Activated naive CD4-positive, alpha-beta T cell treated with anti-CD3 and anti-CD28 coated beads, Interleukin-2, amount 50 U/mL, for 16 hours (primary cell): ENCODE measurements around the gene MRPL34.

ENCODE experiments used
- DNase-seq: peaks from one replicate; pipeline ENCODE4 v3.0.0-alpha.2; 2020

Gene MRPL34

DNA sequence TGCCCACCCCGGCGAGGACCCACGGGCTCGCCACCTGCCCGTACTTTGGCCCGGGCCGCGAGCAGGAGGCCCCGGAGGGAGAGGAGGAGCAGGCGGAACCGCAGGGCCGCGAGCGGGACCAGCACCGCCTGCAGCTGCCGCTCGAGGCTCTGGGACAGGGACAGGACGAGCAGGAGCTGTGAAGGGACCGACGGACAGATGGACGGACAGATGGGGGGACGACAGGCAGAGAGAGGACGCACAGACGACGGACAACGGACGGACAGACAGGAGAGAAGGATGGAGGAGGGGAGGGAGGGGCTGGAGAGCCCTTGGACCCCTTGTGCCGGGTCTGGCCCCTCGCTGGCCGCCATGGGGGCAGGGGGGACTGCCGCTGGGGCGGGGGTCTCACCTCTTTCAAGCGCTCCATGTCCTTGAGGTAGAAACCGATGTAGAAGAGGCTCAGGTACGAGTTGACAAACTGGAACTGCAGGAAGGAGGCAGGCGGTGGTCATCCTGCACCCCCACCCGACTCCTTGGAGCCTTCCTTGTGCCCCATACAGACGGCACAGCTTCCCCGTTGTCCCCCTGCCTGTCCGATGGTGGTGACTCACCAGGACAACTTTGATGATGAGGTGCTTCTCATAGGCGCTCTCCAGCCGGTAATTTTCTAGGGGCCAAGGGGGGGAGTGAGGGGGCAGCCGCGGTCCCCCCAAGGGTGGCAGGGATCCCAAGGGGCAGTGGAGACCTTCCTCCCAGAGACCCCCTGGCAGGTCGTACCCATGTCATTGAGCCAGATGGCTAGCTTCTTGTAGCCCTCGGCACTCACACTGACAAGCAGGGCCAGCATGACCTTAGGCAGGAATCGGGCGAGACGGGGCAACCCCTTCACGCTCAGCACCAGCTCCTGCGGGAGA, 23.9 kb downstream of the MRPL34 start:
- no peak for DNase-seq

DNA sequence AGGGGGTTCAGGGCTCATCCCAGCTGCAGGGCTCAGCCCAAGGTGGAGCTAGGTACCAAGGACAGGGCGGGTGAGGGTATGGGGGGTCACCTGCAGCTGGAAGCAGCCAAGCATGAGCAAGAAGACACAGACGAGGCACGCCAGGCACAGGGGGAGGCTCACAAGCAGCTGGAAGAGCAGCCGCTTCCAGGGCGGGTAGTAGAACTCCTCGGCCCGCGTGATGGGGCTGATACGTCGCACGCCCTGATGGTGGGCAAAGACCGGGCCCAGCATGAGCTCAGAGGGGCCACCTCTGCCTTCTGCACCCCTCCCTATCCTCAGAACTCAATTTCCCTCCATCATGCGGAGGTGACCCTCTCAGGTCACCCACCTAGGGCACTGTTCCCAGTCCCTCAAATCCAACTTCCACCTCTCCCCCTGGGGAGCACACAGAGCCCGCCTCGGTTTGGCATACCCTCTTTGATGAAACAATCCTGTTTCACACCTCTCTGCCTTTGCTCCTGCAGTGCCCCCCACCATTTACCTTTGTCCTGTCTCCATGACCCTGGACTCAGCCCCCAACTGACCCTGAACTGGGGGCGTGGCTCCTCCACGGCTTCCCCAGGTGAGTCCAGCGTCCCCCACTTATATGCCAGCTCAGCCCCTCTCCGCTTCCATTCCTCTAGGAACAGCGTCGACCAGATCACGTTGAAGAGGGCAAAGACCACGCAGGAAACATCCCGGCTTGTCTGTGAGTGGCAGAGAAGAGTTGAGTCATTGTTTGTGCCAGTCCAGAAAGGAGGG, 24.8 kb downstream of the MRPL34 start:
- DNase-seq = no peak

- DNase-seq = no peak
These were observed 25.4 kb downstream of the MRPL34 start for GRCh38 chr19:17331045-17331558.

- DNase-seq = no peak
These were observed 26.6 kb downstream of the MRPL34 start for GRCh38 chr19:17332360-17332676.

GRCh38 chr19:17332677-17333581, 27.3 kb downstream of the MRPL34 start:
- DNase-seq = peak; percentile 59

- peak; percentile 80 for DNase-seq
These were observed 28.1 kb downstream of the MRPL34 start for GRCh38 chr19:17333611-17334413.

DNA sequence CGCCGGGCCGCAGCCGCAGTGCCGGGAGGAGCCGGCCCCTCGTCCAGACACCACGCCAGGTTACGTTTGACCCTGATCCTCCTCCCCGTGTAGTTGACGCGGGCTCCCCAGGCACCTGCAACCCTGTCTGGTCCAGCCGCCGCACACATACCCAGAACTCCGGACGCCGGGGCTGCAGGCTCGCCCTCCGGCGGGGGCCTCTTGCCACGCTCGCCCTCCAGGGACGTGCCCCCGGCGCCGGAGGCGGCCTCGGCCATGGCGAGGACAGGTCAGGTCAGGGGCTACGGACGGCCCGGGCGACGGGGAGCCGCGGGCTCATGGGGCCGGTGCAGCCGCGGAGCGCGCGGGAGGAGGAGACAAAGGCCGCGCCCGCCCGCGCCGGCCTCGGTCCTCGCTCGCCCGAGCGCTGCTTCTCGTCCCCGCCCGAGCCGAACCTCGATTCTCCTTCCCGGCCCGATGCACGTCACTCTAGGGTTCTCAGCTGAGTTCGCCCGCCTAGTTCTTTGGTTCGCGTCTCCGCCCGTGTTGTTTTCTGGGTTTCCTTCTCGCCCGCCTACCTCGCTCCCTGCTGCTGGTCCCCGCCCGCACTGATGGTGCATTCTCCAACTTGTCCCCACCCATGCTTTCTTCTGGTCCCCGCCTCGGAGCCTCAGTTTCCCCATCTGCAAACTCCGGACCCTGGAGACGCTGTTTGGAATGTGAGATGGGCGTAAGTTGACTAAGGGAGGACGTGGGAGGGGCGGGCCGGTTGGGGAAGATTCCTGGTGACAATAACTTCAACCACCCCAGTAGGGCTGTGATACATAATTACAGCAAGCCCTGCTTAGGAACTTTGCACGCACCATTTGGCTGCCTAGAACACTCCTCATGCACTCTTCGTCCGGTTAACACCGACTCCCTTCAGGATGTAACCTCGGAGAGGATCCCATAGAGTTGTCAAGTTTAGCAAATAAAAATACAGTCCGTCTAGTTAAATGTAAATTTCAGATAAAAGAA, 29.0 kb downstream of the MRPL34 start, which contains the start of gene ANO8:
Gene ANO8, minus strand, starts transcription at position 442 of the 996 bp plus-strand sequence. Its CDS starts 185 bp downstream, at position 257.
- DNase-seq = peak; percentile 97

DNA sequence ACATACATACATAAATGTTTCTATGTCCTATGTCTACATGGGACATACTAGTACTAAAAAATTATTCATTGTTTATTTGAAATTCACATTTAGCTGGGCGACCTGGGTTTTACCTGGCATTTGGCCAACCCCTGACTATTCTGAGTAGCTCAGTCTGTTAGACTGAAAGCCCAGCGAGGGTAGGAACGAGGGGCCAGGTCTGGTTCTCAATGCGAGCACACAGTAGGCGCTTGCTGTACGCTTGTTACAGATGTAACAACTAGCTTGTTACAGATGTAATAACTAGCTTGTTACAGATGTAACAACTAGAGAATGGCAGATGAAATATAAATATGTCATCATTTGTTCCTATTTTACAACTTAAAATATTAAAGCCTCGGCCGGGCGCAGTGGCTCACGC, 29.9 kb downstream of the MRPL34 start:
- DNase-seq = no peak

GRCh38 chr19:17336872-17337674, 31.4 kb downstream of the MRPL34 start, which contains the start of gene GTPBP3:
GTPBP3 (plus strand) TSS chr19:17337553; CDS start chr19:17337612, 59 bp downstream.
- peak; percentile 98 for DNase-seq

DNA sequence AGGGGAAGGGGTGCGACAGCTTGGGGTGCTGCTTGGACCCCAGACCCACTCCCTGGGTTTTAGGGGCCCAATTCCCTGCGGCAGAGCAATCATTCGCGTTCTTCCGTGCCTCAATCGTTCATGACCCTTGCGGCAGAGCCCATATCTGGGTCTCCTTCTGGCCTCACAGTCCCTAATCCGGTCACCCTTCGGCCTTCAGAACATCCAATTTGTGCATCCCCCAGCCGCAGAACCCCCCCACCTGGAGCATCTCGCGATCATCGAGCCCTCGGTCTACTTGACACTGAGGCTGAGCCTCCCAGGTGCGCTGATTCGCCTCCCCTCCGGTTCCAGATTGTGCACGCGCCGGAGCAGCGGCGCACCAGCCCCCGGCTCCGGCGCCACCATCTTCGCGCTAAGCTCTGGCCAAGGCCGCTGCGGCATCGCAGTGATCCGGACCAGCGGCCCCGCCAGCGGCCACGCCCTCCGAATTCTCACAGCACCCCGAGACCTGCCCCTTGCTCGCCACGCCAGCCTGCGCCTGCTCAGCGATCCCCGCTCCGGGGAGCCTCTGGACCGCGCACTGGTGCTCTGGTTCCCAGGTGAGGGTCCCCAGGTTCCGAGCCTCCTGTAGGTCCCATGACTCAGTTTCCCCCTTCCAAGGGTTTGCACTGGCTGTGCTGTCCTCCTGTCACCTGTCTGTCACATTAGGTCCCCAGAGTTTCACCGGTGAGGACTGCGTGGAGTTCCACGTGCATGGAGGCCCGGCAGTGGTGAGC, 32.2 kb downstream of the MRPL34 start:
- DNase-seq = peak; percentile 47

DNA sequence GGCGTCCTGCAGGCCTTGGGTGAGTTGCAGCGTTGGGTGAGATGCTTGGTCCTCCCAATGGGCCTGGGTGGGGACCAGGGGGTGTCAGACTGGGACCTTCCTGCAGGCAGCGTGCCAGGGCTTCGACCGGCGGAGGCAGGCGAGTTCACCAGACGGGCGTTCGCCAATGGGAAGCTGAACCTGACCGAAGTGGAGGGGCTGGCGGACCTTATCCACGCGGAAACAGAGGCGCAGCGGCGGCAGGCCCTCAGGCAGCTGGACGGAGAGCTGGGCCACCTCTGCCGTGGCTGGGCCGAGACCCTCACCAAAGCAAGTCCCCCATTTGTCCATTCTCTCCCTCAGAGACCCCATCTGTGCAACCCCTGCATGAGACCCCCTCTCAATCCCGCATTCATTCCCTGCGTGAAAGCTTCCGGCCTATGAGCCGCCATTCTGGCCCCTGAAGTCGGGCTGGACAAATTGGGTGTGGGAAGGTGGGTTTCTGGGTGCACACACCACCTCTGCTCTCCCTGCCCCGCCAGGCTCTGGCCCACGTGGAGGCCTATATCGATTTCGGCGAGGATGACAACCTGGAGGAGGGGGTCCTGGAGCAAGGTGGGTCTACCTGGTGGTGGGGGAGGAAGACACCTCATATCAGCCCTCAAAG, 32.9 kb downstream of the MRPL34 start:
- no peak for DNase-seq

- DNase-seq = peak; percentile 50
These were observed 33.5 kb downstream of the MRPL34 start for GRCh38 chr19:17339088-17339741.

DNA sequence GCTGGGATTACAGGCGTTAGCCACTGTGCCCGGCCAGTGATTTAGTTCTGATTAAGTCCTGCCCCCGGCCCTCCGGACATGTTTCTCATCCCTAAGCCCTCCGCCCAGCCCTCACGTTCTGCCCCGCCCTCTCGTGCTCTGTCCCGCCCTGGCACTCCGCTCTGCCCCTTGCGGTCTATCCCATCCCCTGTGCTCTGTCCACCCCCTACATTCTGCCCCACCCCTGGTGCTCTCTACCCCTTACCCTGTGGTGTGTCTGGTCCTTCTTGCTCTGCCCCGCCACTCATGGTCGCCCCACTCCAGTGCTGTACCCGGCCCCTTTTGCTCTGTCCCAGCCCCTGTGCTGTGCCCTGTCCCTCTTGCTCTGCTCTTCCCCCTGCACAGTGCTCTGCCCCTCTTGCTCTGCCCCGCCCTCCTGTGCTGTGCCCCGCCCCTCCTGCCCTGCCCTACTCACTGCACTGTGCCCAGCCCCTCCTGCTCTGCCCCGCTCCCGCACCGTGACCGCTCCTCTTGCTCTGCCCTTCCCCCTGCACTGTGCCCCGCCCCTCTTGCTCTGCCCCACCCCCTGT, 34.7 kb downstream of the MRPL34 start:
- DNase-seq = no peak

DNA sequence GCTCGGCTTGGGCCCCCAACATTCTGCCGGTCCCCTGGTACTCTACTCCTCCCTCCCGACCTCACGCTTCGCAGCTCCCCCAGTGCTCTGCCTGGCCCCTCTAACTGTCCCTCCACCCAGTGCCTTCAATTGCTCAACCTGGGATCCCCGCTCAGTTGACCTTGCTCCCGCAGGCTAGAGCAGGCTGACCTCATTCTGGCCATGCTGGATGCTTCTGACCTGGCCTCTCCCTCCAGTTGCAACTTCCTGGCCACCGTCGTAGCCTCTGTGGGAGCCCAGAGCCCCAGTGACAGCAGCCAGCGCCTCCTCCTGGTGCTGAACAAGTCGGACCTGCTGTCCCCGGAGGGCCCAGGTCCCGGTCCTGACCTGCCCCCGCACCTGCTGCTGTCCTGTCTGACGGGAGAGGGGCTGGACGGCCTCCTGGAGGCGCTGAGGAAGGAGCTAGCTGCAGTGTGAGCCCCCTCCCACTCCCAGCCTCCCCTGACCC, 35.2 kb downstream of the MRPL34 start:
- no peak for DNase-seq

- DNase-seq = no peak
These were observed 35.7 kb downstream of the MRPL34 start for GRCh38 chr19:17341386-17341785.

DNA sequence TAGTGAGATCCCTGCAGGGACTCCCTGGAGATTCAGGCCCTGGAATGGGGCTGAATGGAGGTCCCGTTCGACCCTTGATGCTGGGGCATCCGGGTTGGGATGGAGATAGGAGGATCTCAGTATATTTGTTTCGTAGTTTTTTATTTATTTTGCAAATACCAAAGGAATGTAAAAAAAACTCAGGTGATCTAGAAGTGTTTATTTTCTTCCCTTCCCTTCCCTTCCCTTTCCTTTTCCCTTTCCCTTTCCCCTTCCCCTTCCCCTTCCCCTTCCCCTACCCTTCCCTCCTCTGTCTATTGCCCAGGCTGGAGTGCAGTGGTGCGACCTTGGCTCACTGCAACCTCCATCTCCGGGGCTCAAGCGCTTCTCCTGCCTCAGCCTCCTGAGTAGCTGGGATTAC, 36.2 kb downstream of the MRPL34 start:
- DNase-seq = no peak

- DNase-seq = peak; percentile 79
These were observed 40.5 kb downstream of the MRPL34 start for GRCh38 chr19:17346109-17346671.
